ENCODE results near the gene FAM114A1. TPM values are rescaled to one million over a fixed set of nuclear protein-coding genes. Genes with fewer than 3 reads are reported as not detected.
"Not testable (repeated sequence)": the region's sequence is repeated elsewhere in the genome, so short reads cannot be mapped to it uniquely, and the experiment has no call there.

Gene FAM114A1
- total RNA-seq, 2 experiments from 2014 or later: 0.24 to 0.81 TPM

- Mint-ChIP-seq H3K27ac (peak overlapping the region; percentile 87), H3K4me1 (ENCODE audit: low read depth) (peaks cover 73% of the 10 kb centered on the region), H3K9me3 (no peaks in the 10 kb centered on the region), H3K4me3 (no peak overlapping the region), H3K27me3 (ENCODE audit: low read depth) (no peaks in the 10 kb centered on the region), H3K36me3 (ENCODE audit: low read depth) (peaks cover 11% of the 10 kb centered on the region)
- CTCF ChIA-PET: no interaction called here
- intact Hi-C loops (cut with micrococcal nuclease): no loop called here
- DNase-seq: no peak
These were observed 114.9 kb downstream of the FAM114A1 start for GRCh38 chr4:38982361-38983095.

- no peaks in the 10 kb centered on the region for H3K27me3 Mint-ChIP-seq (ENCODE audit: low read depth)
- intact Hi-C loops (cut with micrococcal nuclease): no loop called here
- DNase-seq: no peak
- H3K27ac Mint-ChIP-seq: peak overlapping the region; percentile 72
- no peaks in the 10 kb centered on the region for H3K9me3 Mint-ChIP-seq
- H3K4me1 Mint-ChIP-seq (ENCODE audit: low read depth): peaks cover 79% of the 10 kb centered on the region
- H3K4me3 Mint-ChIP-seq: no peak overlapping the region
- CTCF ChIA-PET: interaction anchor here (1.5 kb wide), 1 partner anchor 65 kb away, joined by 5 read pairs; no protein-coding TSS in a partner anchor
- H3K36me3 Mint-ChIP-seq (ENCODE audit: low read depth): peaks cover 13% of the 10 kb centered on the region
These were observed 115.7 kb downstream of the FAM114A1 start for GRCh38 chr4:38983291-38983690.

GRCh38 chr4:38983787-38984598 is 116.4 kb downstream of the FAM114A1 start:
- Mint-ChIP-seq H3K4me1 (ENCODE audit: low read depth) (peaks cover 83% of the 10 kb centered on the region), H3K36me3 (ENCODE audit: low read depth) (peaks cover 17% of the 10 kb centered on the region), H3K4me3 (no peak overlapping the region), H3K9me3 (no peaks in the 10 kb centered on the region), H3K27ac (peak overlapping the region; percentile 72), H3K27me3 (ENCODE audit: low read depth) (no peaks in the 10 kb centered on the region)
- intact Hi-C loops (cut with micrococcal nuclease): loop anchor here (1.0 kb wide), 1 partner anchor 45 kb away; no protein-coding TSS in a partner anchor
- CTCF ChIA-PET: interaction anchor here (0.6 to 1.6 kb wide), 8 partner anchors 10 to 738 kb away, joined by 3 to 6 read pairs (median 4); no protein-coding TSS in a partner anchor
- DNase-seq: peak; percentile 27

GRCh38 chr4:38985410-38986100 is 117.9 kb downstream of the FAM114A1 start:
- peaks cover 17% of the 10 kb centered on the region for H3K36me3 Mint-ChIP-seq (ENCODE audit: low read depth)
- H3K9me3 Mint-ChIP-seq: no peaks in the 10 kb centered on the region
- H3K27ac Mint-ChIP-seq: peak overlapping the region; percentile 91
- intact Hi-C loops (cut with micrococcal nuclease): loop anchor here (1.0 kb wide), 1 partner anchor 59 kb away; no protein-coding TSS in a partner anchor
- CTCF ChIA-PET: interaction anchor here (0.8 to 1.7 kb wide), 7 partner anchors 13 to 226 kb away, joined by 3 to 6 read pairs (median 4); no protein-coding TSS in a partner anchor
- DNase-seq: no peak
- no peaks in the 10 kb centered on the region for H3K27me3 Mint-ChIP-seq (ENCODE audit: low read depth)
- peak overlapping the region; percentile 54 for H3K4me3 Mint-ChIP-seq
- peaks cover 71% of the 10 kb centered on the region for H3K4me1 Mint-ChIP-seq (ENCODE audit: low read depth)

- H3K27ac Mint-ChIP-seq: peak overlapping the region; percentile 69
- intact Hi-C loops (cut with micrococcal nuclease): loop anchor here (1.0 kb wide), 1 partner anchor 45 kb away; the partner anchor contains the start of gene TMEM156
- H3K4me3 Mint-ChIP-seq: no peak overlapping the region
- CTCF ChIA-PET: interaction anchor here (0.6 to 2.4 kb wide), 4 partner anchors 56 to 147 kb away, joined by 3 to 8 read pairs (median 6); no protein-coding TSS in a partner anchor
- peaks cover 54% of the 10 kb centered on the region for H3K4me1 Mint-ChIP-seq (ENCODE audit: low read depth)
- peaks cover 11% of the 10 kb centered on the region for H3K36me3 Mint-ChIP-seq (ENCODE audit: low read depth)
- H3K9me3 Mint-ChIP-seq: no peaks in the 10 kb centered on the region
- no peak for DNase-seq
- no peaks in the 10 kb centered on the region for H3K27me3 Mint-ChIP-seq (ENCODE audit: low read depth)
These were observed 119.9 kb downstream of the FAM114A1 start for GRCh38 chr4:38987491-38987890.

- H3K27ac Mint-ChIP-seq; H3K4me3 Mint-ChIP-seq; H3K9me3 Mint-ChIP-seq; H3K36me3 Mint-ChIP-seq (ENCODE audit: low read depth); DNase-seq; intact Hi-C loops (cut with micrococcal nuclease); H3K27me3 Mint-ChIP-seq (ENCODE audit: low read depth): not testable (repeated sequence)
- CTCF ChIA-PET: interaction anchor here (1.2 to 2.4 kb wide), 3 partner anchors 55 to 147 kb away, joined by 5 to 8 read pairs (median 7); no protein-coding TSS in a partner anchor
- peaks cover 48% of the 10 kb centered on the region for H3K4me1 Mint-ChIP-seq (ENCODE audit: low read depth)
These were observed 120.7 kb downstream of the FAM114A1 start for GRCh38 chr4:38988353-38988752.

GRCh38 chr4:38989487-38989886 is 121.9 kb downstream of the FAM114A1 start:
- Mint-ChIP-seq H3K4me3 (no peak overlapping the region), H3K27ac (no peak overlapping the region), H3K36me3 (ENCODE audit: low read depth) (peaks cover 14% of the 10 kb centered on the region), H3K9me3 (no peaks in the 10 kb centered on the region), H3K27me3 (ENCODE audit: low read depth) (no peaks in the 10 kb centered on the region), H3K4me1 (ENCODE audit: low read depth) (peaks cover 36% of the 10 kb centered on the region)
- DNase-seq: no peak
- intact Hi-C loops (cut with micrococcal nuclease): no loop called here
- CTCF ChIA-PET: interaction anchor here (0.6 to 2.4 kb wide), 3 partner anchors 86 to 318 kb away, joined by 3 to 7 read pairs (median 5); no protein-coding TSS in a partner anchor

- CTCF ChIA-PET: interaction anchor here (1.4 kb wide), 2 partner anchors 34 to 87 kb away, joined by 3 read pairs; no protein-coding TSS in a partner anchor
- Mint-ChIP-seq H3K4me3 (no peak overlapping the region), H3K9me3 (no peaks in the 10 kb centered on the region), H3K4me1 (ENCODE audit: low read depth) (peaks cover 32% of the 10 kb centered on the region), H3K27me3 (ENCODE audit: low read depth) (no peaks in the 10 kb centered on the region), H3K36me3 (ENCODE audit: low read depth) (peaks cover 16% of the 10 kb centered on the region), H3K27ac (no peak overlapping the region)
- intact Hi-C loops (cut with micrococcal nuclease): no loop called here
- no peak for DNase-seq
These were observed 122.6 kb downstream of the FAM114A1 start for GRCh38 chr4:38990241-38990640.

GRCh38 chr4:38993683-38994082 is 126.1 kb downstream of the FAM114A1 start:
- H3K4me3 Mint-ChIP-seq: no peak overlapping the region
- H3K36me3 Mint-ChIP-seq (ENCODE audit: low read depth): peaks cover 15% of the 10 kb centered on the region
- no peak for DNase-seq
- intact Hi-C loops (cut with micrococcal nuclease): no loop called here
- H3K27me3 Mint-ChIP-seq (ENCODE audit: low read depth): no peaks in the 10 kb centered on the region
- peaks cover 4% of the 10 kb centered on the region for H3K4me1 Mint-ChIP-seq (ENCODE audit: low read depth)
- CTCF ChIA-PET: interaction anchor here (0.6 to 1.2 kb wide), 3 partner anchors 9 to 578 kb away, joined by 3 to 4 read pairs (median 3); no protein-coding TSS in a partner anchor
- no peak overlapping the region for H3K27ac Mint-ChIP-seq
- H3K9me3 Mint-ChIP-seq: no peaks in the 10 kb centered on the region

- H3K4me3 Mint-ChIP-seq: no peak overlapping the region
- no peak overlapping the region for H3K27ac Mint-ChIP-seq
- CTCF ChIA-PET: interaction anchor here (0.6 to 1.2 kb wide), 3 partner anchors 10 to 577 kb away, joined by 3 to 4 read pairs (median 3); no protein-coding TSS in a partner anchor
- intact Hi-C loops (cut with micrococcal nuclease): no loop called here
- H3K27me3 Mint-ChIP-seq (ENCODE audit: low read depth): no peaks in the 10 kb centered on the region
- no peaks in the 10 kb centered on the region for H3K9me3 Mint-ChIP-seq
- H3K36me3 Mint-ChIP-seq (ENCODE audit: low read depth): peaks cover 16% of the 10 kb centered on the region
- H3K4me1 Mint-ChIP-seq (ENCODE audit: low read depth): peaks cover 3% of the 10 kb centered on the region
- DNase-seq: no peak
These were observed 126.5 kb downstream of the FAM114A1 start for GRCh38 chr4:38994135-38994534.
